SU-DHL-6 (cell line): Measurements from ENCODE around the gene TNNC1.

Source experiments
- H2AFZ ChIP-seq: fragments of 200-600 bp; sonication (generic); 2 replicates; pipeline ENCODE4 v1.6.1; 2014; ENCODE audit warnings: low read depth, mild to moderate bottlenecking, moderate library complexity, mixed read lengths, antibody characterized with exemption, low read length; ENCODE audit not compliant: severe bottlenecking
- H3F3A ChIP-seq: fragments of 200-600 bp; shearing (Covaris generic); 2 replicates; pipeline ENCODE4 v1.6.0; 2016; ENCODE audit warnings: antibody characterized with exemption, mild to moderate bottlenecking; ENCODE audit not compliant: insufficient read depth
- H3K27ac ChIP-seq: fragments of 200-600 bp; sonication (generic); 2 replicates; pipeline ENCODE4 v1.5.1; 2016; ENCODE audit warnings: low read depth, mild to moderate bottlenecking, low read length, moderate library complexity, mixed read lengths
- H3K27me3 ChIP-seq: fragments of 200-600 bp; sonication (generic), shearing (Covaris generic); 2 replicates; pipeline ENCODE4 v1.6.0; 2014; ENCODE audit warnings: mild to moderate bottlenecking, low read length
- H3K36me3 ChIP-seq: fragments of 200-600 bp; sonication (generic); 2 replicates; pipeline ENCODE4 v1.6.1; 2014; ENCODE audit warnings: mild to moderate bottlenecking, low read length, mixed read lengths
- H3K4me2 ChIP-seq: fragments of 300-600, 200-600 bp; shearing (Covaris generic), sonication (generic); 2 replicates; pipeline ENCODE4 v1.6.0; 2014; ENCODE audit warnings: low read length, low read depth, mild to moderate bottlenecking; ENCODE audit not compliant: poor library complexity, severe bottlenecking
- H3K4me3 ChIP-seq: fragments of 200-600 bp; sonication (generic); 2 replicates; pipeline ENCODE4 v1.5.1; 2014; ENCODE audit warnings: antibody characterized with exemption, low read length, mild to moderate bottlenecking, mixed read lengths; ENCODE audit not compliant: insufficient read depth, poor library complexity, severe bottlenecking
- H3K79me2 ChIP-seq: fragments of 200-600 bp; sonication (generic); 2 replicates; pipeline ENCODE4 v1.6.1; 2014; ENCODE audit warnings: mild to moderate bottlenecking, low read length, moderate library complexity; ENCODE audit not compliant: insufficient read depth
- H3K9ac ChIP-seq: fragments of 200-600 bp; sonication (generic); 2 replicates; pipeline ENCODE4 v1.7.0; 2014; ENCODE audit warnings: mild to moderate bottlenecking, low read length
- H3K9me2 ChIP-seq: fragments of 200-600 bp; sonication (generic); replicated peaks from 2 replicates; pipeline ENCODE4 v1.6.1; 2014; ENCODE audit warnings: low read length; ENCODE audit not compliant: insufficient read depth
- H3K9me3 ChIP-seq: fragments of 200-600 bp; sonication (generic); 2 replicates; pipeline ENCODE4 v1.6.1; 2014; ENCODE audit warnings: low read length, mixed read lengths; ENCODE audit not compliant: insufficient read depth
- H4K20me1 ChIP-seq: fragments of 200-600 bp; sonication (generic); 2 replicates; pipeline ENCODE4 v1.6.1; 2014; ENCODE audit warnings: low read depth, mild to moderate bottlenecking, antibody characterized with exemption, low read length, moderate library complexity, mixed read lengths
- EZH2phosphoT487 ChIP-seq: fragments of 200-600 bp; sonication (generic), shearing (Covaris generic); conservative IDR thresholded peaks from 2 replicates; pipeline ENCODE4 v1.6.1; 2018; ENCODE audit warnings: mild to moderate bottlenecking, antibody characterized with exemption, low read length, moderate library complexity, mixed read lengths
- TF ChIP-seq, protein P1 (sequence below): fragments of 200-600 bp; sonication (generic); IDR thresholded peaks from one replicate; pipeline ENCODE4 v1.5.1; 2017; ENCODE audit warnings: antibody characterized with exemption, mild to moderate bottlenecking, low read length, moderate library complexity; ENCODE audit not compliant: insufficient read depth, poor library complexity, severe bottlenecking

The TNNC1 gene

DNA sequence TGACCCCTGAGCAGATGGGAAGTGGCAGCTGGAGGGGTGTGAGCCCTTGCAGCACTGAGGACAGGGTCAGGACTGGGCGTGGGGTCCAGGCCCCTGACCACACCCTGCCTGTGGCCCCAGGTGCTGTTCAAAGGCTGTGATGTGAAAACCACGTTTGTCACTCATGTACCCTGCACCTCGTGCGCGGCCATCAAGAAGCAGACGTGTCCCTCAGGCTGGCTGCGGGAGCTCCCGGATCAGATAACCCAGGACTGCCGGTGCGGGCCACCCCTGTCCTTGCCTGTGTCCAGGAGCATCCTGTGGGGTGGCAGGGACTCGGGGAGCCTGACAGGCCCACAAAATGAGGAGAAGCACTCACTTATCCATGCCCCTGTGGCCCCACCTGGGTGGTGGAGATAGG, 47.2 kb upstream of the TNNC1 start:
- no peak overlapping the region for H3K4me2 ChIP-seq

DNA sequence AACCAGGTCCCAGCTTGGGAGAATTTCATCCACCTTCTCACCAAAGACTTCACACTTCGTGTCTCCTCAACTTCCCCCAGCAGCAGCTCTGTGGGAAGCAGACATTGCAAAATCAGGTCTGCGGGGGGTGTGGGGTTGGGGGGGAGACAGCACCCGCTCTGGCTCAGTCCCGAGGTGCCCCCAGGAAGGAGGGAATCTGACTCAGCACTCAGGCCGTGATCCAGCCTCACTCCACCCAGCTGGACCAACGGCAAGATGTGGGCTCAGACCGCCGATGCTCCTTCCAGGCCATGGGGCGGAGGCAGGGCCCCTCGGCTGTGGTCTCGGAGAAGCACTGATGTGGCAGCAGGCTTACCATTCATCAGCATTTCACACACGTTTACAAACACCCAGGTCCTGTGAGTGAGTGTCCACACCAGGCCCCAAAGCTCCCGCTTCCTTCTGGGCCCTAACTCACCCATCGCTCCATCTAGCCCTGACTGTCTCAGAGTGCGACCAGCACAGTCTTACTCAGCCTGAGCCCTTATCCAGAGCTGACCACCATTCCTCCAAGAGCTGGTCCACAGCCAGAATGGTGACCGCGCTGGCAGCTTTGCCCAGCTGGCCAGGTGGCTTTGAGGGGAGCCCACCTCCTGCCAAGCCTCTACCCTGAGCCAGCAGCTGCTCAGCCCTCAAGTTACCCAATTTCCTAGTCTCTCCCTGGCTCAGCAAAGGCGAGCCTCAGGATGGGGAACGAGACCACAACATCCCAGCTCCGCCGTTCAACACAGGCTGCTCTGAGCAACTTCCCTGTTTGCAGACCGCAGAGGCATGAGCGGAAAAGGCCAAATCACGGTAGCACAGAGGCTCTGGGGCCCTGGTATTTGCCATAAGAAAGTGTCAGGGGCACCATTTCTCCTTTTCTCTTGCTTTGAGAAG, 44.6 kb upstream of the TNNC1 start:
- Histone ChIP-seq H4K20me1 (no peaks in the 10 kb centered on the region), H3K36me3 (no peaks in the 10 kb centered on the region), H3K9me2 (no peaks in the 10 kb centered on the region), H2AFZ (no peak overlapping the region), H3K9ac (no peak overlapping the region), H3F3A (no peaks in the 10 kb centered on the region), H3K27me3 (no peaks in the 10 kb centered on the region), H3K27ac (no peak overlapping the region), H3K4me2 (no peak overlapping the region), H3K9me3 (no peaks in the 10 kb centered on the region), H3K4me3 (no peak overlapping the region), H3K79me2 (no peaks in the 10 kb centered on the region)
- TF ChIP-seq EZH2phosphoT487, result no peak
- TF ChIP-seq, protein P1, sequence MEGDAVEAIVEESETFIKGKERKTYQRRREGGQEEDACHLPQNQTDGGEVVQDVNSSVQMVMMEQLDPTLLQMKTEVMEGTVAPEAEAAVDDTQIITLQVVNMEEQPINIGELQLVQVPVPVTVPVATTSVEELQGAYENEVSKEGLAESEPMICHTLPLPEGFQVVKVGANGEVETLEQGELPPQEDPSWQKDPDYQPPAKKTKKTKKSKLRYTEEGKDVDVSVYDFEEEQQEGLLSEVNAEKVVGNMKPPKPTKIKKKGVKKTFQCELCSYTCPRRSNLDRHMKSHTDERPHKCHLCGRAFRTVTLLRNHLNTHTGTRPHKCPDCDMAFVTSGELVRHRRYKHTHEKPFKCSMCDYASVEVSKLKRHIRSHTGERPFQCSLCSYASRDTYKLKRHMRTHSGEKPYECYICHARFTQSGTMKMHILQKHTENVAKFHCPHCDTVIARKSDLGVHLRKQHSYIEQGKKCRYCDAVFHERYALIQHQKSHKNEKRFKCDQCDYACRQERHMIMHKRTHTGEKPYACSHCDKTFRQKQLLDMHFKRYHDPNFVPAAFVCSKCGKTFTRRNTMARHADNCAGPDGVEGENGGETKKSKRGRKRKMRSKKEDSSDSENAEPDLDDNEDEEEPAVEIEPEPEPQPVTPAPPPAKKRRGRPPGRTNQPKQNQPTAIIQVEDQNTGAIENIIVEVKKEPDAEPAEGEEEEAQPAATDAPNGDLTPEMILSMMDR, result no peak

More for the DNA sequence above, 47.2 kb upstream of the TNNC1 start:
- Histone ChIP-seq H3F3A (no peaks in the 10 kb centered on the region), H4K20me1 (no peaks in the 10 kb centered on the region; the same call in 1 of the 2 replicates), H2AFZ (no peak overlapping the region), H3K9ac (no peak overlapping the region), H3K9me2 (no peaks in the 10 kb centered on the region), H3K4me3 (no peak overlapping the region), H3K27me3 (no peaks in the 10 kb centered on the region), H3K27ac (no peak overlapping the region), H3K36me3 (no peaks in the 10 kb centered on the region), H3K9me3 (no peaks in the 10 kb centered on the region), H3K79me2 (no peaks in the 10 kb centered on the region)
- TF ChIP-seq EZH2phosphoT487, result no peak
- TF ChIP-seq, protein P1, result no peak

DNA sequence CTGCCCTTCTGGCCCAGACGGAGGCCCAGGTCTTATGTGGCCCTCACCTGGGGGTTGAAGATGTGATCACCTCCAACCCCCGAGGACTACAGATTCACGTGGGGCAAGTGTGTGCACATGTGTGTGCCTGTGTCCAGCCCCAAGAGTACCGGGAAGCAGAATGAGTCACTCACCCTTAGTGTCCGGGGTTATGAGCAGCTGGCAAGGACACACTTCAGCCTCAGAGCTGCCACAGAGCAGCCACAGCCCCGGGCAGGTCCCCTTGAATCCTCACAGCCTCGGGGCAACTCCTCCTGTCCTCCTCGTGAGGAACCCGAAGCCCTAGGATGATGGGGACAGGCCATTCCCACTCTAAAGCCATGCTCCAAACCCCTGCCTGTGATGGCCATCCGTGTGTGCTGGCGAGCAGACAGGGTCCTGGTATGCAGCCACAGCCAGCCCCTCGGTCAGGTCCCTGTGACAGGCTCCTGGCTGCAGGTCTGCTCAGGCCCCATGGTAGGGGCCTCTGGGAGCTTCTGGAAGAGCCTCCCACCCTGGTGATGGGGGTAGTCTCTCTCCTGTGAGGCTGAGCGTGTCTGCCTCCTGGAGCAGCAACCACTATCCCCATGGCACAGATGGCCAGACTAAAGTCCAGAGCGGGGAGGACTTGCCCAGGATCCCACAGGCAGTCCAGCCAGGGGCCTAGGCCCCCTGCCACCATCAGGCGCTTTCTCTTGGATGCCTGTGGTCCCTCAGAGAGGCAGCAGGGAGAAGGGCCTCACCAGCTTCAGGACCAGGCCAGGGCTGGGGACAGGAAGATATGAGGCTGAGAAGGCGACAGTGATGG, 42.1 kb upstream of the TNNC1 start:
- H3K9ac ChIP-seq, result no peak overlapping the region
- H3K27me3 ChIP-seq, result no peaks in the 10 kb centered on the region
- no peaks in the 10 kb centered on the region for H4K20me1 ChIP-seq
- H2AFZ ChIP-seq, result no peak overlapping the region
- H3K36me3 ChIP-seq, result no peaks in the 10 kb centered on the region
- TF ChIP-seq, protein P1, result no peak
- no peak for TF ChIP-seq EZH2phosphoT487
- no peaks in the 10 kb centered on the region for H3K79me2 ChIP-seq
- H3K9me3 ChIP-seq, result no peaks in the 10 kb centered on the region
- H3K4me3 ChIP-seq, result no peak overlapping the region
- no peaks in the 10 kb centered on the region for H3F3A ChIP-seq
- no peak overlapping the region for H3K27ac ChIP-seq
- H3K4me2 ChIP-seq, result no peak overlapping the region
- H3K9me2 ChIP-seq, result no peaks in the 10 kb centered on the region
